Measurements from ENCODE around the gene CRTAC1. TPM values are rescaled to one million over a fixed set of nuclear protein-coding genes. Genes with fewer than 3 reads are reported as not detected.

CRTAC1 gene
- polyA plus RNA-seq, 1 donor (not counting 4 experiments of a cell fraction or from before 2014, with no cell fraction given) = not detected

GRCh38 chr10:97880109-97880508 is 150.3 kb downstream of the CRTAC1 start:
- dilution Hi-C loops (cut with MboI; ENCODE audit: extremely low pct_ligation_motif_present, low sequenced_read_pairs) = no loop called here
- no peak overlapping the region for H3K27ac ChIP-seq (ENCODE audit: control insufficient read depth, insufficient read depth, low read length)

DNA sequence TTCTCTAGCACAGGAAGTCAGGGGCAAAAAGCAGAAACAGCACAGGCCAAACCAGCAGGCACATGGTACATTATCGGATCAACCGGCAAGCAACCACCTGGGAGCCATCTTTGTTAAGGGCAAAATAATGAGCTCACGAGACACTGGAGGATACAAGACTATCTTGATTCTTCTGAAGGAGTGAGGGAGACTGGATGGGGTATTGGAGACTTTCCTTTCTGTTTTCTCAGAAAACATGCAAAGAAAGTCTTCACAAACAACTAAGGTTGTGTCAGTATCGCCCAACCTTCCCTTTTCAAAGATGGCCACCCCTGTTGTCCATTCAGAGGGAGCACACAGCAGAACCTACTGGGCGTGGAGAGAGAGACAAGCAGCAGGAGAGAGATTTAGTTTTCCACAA is 151.2 kb downstream of the CRTAC1 start:
- Histone ChIP-seq H3K9me1 (ENCODE audit: control insufficient read depth, extremely low read depth, insufficient read depth, low read length) (no peaks in the 10 kb centered on the region), H3K4me3 (ENCODE audit: control insufficient read depth in 2 of 3, extremely low read depth in 1 of 3, insufficient read depth in 2 of 3, low read depth in 1 of 3, low read length in 3 of 3) (no peak overlapping the region), H3K27me3 (ENCODE audit: control insufficient read depth, extremely low read depth, insufficient read depth, low read length) (no peaks in the 10 kb centered on the region), H3K9ac (ENCODE audit: control insufficient read depth, extremely low read depth, insufficient read depth, low read length) (no peak overlapping the region), H3K4me2 (ENCODE audit: control insufficient read depth, extremely low read depth, insufficient read depth, low read depth, low read length) (no peak overlapping the region), H3K36me3 (ENCODE audit: control insufficient read depth in 2 of 2, extremely low read depth in 1 of 2, insufficient read depth in 2 of 2, low read length in 2 of 2) (no peaks in the 10 kb centered on the region), H3K9me3 (ENCODE audit: control insufficient read depth, low read depth, low read length) (no peaks in the 10 kb centered on the region), H2AFZ (ENCODE audit: control insufficient read depth, low read length) (no peak overlapping the region), H4K20me1 (ENCODE audit: control insufficient read depth, extremely low read depth, insufficient read depth, low read length) (no peaks in the 10 kb centered on the region), H3K27ac (ENCODE audit: control insufficient read depth, insufficient read depth, low read length) (no peak overlapping the region), H3K79me2 (ENCODE audit: control insufficient read depth, insufficient read depth, low read length) (no peaks in the 10 kb centered on the region), H3K4me1 (ENCODE audit: control insufficient read depth, extremely low read depth, insufficient read depth, low read length) (peaks cover 20% of the 10 kb centered on the region)
- no peak for TF ChIP-seq EZH2 (IDR thresholded peaks at IDR 0.05; ENCODE audit: low read length)
- TF ChIP-seq, protein P1, sequence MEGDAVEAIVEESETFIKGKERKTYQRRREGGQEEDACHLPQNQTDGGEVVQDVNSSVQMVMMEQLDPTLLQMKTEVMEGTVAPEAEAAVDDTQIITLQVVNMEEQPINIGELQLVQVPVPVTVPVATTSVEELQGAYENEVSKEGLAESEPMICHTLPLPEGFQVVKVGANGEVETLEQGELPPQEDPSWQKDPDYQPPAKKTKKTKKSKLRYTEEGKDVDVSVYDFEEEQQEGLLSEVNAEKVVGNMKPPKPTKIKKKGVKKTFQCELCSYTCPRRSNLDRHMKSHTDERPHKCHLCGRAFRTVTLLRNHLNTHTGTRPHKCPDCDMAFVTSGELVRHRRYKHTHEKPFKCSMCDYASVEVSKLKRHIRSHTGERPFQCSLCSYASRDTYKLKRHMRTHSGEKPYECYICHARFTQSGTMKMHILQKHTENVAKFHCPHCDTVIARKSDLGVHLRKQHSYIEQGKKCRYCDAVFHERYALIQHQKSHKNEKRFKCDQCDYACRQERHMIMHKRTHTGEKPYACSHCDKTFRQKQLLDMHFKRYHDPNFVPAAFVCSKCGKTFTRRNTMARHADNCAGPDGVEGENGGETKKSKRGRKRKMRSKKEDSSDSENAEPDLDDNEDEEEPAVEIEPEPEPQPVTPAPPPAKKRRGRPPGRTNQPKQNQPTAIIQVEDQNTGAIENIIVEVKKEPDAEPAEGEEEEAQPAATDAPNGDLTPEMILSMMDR (optimal IDR thresholded peaks at IDR 0.05 in 1 of 3, IDR thresholded peaks at IDR 0.05 in 1 of 3, conservative IDR thresholded peaks at IDR 0.05 in 1 of 3; ENCODE audit: extremely low read depth in 1 of 3, insufficient read depth in 2 of 3, low read length in 3 of 3) = no peak
- no peak for FAIRE-seq
- dilution Hi-C loops (cut with MboI; ENCODE audit: extremely low pct_ligation_motif_present, low sequenced_read_pairs) = no loop called here
- no peak for DNase-seq (ENCODE audit: low read depth, low spot score)

More at GRCh38 chr10:97880109-97880508, 150.3 kb downstream of the CRTAC1 start:
- H3K27me3 ChIP-seq (ENCODE audit: control insufficient read depth, extremely low read depth, insufficient read depth, low read length) = no peaks in the 10 kb centered on the region
- H3K9me1 ChIP-seq (ENCODE audit: control insufficient read depth, extremely low read depth, insufficient read depth, low read length) = no peaks in the 10 kb centered on the region
- H3K9ac ChIP-seq (ENCODE audit: control insufficient read depth, extremely low read depth, insufficient read depth, low read length) = no peak overlapping the region
- no peaks in the 10 kb centered on the region for H3K9me3 ChIP-seq (ENCODE audit: control insufficient read depth, low read depth, low read length)
- DNase-seq (ENCODE audit: low read depth, low spot score) (no peak), FAIRE-seq (no peak)
- no peaks in the 10 kb centered on the region for H4K20me1 ChIP-seq (ENCODE audit: control insufficient read depth, extremely low read depth, insufficient read depth, low read length)
- no peak overlapping the region for H2AFZ ChIP-seq (ENCODE audit: control insufficient read depth, low read length)
- peaks cover 16% of the 10 kb centered on the region for H3K4me1 ChIP-seq (ENCODE audit: control insufficient read depth, extremely low read depth, insufficient read depth, low read length)
- no peak overlapping the region for H3K4me3 ChIP-seq (ENCODE audit: control insufficient read depth in 2 of 3, extremely low read depth in 1 of 3, insufficient read depth in 2 of 3, low read depth in 1 of 3, low read length in 3 of 3)
- H3K79me2 ChIP-seq (ENCODE audit: control insufficient read depth, insufficient read depth, low read length) = no peaks in the 10 kb centered on the region
- no peak overlapping the region for H3K4me2 ChIP-seq (ENCODE audit: control insufficient read depth, extremely low read depth, insufficient read depth, low read depth, low read length)
- H3K36me3 ChIP-seq (ENCODE audit: control insufficient read depth in 2 of 2, extremely low read depth in 1 of 2, insufficient read depth in 2 of 2, low read length in 2 of 2) = no peaks in the 10 kb centered on the region
- TF ChIP-seq, protein P1 (optimal IDR thresholded peaks at IDR 0.05 in 1 of 3, IDR thresholded peaks at IDR 0.05 in 1 of 3, conservative IDR thresholded peaks at IDR 0.05 in 1 of 3; ENCODE audit: extremely low read depth in 1 of 3, insufficient read depth in 2 of 3, low read length in 3 of 3) = no peak
- no peak for TF ChIP-seq EZH2 (IDR thresholded peaks at IDR 0.05; ENCODE audit: low read length)

Measured in keratinocyte (primary cell).